ENCODE results near the gene ZNF771. TPM values are rescaled to one million over a fixed set of nuclear protein-coding genes. Genes with fewer than 3 reads are reported as not detected.

Gene ZNF771
- total RNA-seq, 6 donors from 2014 or later = 5.2 to 12.3 (median 7.2) TPM

DNA sequence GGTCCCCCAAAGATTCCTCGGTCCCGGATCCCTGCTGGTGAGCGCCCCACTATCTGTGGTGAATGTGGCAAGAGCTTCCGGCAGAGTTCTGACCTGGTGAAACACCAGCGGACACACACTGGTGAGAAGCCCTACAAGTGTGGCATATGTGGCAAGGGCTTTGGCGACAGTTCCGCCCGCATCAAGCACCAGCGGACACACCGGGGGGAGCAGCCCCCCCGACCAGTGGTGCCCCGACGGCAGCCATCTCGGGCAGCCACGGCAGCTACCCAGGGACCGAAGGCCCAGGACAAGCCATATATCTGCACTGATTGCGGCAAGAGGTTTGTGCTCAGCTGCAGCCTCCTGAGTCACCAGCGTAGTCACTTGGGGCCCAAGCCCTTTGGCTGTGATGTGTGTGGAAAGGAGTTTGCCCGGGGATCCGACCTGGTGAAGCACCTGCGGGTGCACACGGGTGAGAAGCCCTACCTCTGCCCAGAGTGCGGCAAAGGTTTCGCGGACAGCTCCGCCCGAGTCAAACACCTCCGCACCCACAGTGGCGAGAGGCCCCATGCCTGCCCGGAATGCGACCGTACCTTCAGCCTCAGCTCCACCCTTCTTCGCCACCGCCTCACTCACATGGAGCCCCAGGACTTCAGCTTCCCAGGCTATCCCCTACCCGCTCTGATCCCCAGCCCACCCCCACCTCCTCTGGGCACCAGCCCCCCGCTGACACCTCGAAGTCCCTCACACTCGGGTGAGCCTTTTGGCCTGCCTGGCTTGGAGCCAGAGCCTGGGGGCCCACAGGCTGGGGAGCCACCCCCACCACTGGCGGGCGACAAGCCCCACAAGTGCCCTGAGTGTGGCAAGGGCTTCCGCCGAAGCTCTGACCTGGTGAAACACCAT lies 9.4 kb upstream of the ZNF771 start:
- H3K27me3 ChIP-seq = no peaks in the 10 kb centered on the region
- WGBS, 2 donors = 89 to 91% methylated on average over 9 to 33 of the region's 42 CpGs
- ATAC-seq (ENCODE audit: low FRiP score in 2 of 2) (no peak), DNase-seq (peak in 1 of 2 donors; percentile 73)
- no peaks in the 10 kb centered on the region for H3K9me3 ChIP-seq
- TF ChIP-seq, protein P1, sequence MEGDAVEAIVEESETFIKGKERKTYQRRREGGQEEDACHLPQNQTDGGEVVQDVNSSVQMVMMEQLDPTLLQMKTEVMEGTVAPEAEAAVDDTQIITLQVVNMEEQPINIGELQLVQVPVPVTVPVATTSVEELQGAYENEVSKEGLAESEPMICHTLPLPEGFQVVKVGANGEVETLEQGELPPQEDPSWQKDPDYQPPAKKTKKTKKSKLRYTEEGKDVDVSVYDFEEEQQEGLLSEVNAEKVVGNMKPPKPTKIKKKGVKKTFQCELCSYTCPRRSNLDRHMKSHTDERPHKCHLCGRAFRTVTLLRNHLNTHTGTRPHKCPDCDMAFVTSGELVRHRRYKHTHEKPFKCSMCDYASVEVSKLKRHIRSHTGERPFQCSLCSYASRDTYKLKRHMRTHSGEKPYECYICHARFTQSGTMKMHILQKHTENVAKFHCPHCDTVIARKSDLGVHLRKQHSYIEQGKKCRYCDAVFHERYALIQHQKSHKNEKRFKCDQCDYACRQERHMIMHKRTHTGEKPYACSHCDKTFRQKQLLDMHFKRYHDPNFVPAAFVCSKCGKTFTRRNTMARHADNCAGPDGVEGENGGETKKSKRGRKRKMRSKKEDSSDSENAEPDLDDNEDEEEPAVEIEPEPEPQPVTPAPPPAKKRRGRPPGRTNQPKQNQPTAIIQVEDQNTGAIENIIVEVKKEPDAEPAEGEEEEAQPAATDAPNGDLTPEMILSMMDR (IDR thresholded peaks at IDR 0.05) = no peak
- TF ChIP-seq POLR2AphosphoS5 (IDR thresholded peaks at IDR 0.05) (no peak), EP300 (IDR thresholded peaks at IDR 0.05) (no peak), POLR2A (IDR thresholded peaks at IDR 0.05) (no peak)
- H3K27ac ChIP-seq = no peak overlapping the region
- H3K4me1 ChIP-seq = peaks cover 17 to 56% (median 22%) of the 10 kb centered on the region in 4 donors
- H3K4me3 ChIP-seq = no peak overlapping the region
- H3K36me3 ChIP-seq = peaks cover 0 to 18% (median 10%) of the 10 kb centered on the region in 4 donors

DNA sequence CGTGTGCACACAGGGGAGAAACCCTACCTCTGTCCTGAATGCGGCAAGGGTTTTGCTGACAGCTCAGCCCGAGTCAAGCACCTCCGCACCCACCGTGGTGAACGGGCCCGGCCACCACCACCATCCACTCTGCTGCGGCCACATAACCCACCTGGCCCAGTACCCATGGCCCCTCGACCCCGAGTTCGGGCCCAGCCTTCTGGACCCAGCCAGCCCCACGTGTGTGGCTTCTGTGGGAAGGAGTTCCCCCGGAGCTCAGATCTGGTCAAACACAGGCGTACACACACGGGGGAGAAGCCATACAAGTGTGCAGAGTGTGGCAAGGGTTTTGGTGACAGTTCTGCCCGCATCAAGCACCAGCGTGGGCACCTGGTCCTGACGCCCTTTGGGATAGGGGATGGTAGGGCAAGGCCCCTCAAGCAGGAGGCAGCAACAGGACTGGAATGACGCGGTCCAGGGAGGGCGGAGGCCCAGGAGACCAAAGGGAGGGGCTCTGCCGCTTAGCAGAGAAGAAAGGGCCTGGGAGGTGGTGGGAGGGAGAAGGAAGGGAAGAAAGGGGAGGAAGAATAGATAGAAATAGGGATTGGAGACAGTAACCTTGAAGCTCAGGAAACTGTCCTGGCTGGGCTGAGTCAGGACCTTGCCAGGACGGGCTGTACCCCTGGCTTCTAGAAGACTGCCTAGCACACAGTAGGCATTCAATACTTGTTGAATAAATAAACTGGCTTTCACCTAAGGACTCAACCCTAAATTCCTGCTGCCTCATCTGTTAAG lies 8.6 kb upstream of the ZNF771 start:
- Histone ChIP-seq H3K27ac (peak overlapping the region in 2 of 4 donors; percentile 79 to 88), H3K4me1 (peaks cover 17 to 56% (median 22%) of the 10 kb centered on the region in 4 donors), H3K27me3 (no peaks in the 10 kb centered on the region), H3K9me3 (no peaks in the 10 kb centered on the region), H3K4me3 (no peak overlapping the region), H3K36me3 (peaks cover 0 to 18% (median 10%) of the 10 kb centered on the region in 4 donors)
- TF ChIP-seq POLR2AphosphoS5 (IDR thresholded peaks at IDR 0.05) (no peak), POLR2A (IDR thresholded peaks at IDR 0.05) (no peak), EP300 (IDR thresholded peaks at IDR 0.05) (no peak)
- TF ChIP-seq, protein P1 (IDR thresholded peaks at IDR 0.05) = no peak
- DNase-seq (peak in 1 of 2 donors; percentile 55), ATAC-seq (ENCODE audit: low FRiP score in 2 of 2) (no peak)
- WGBS, 2 donors = 84 to 90% methylated on average over 13 to 23 of the region's 23 CpGs

DNA sequence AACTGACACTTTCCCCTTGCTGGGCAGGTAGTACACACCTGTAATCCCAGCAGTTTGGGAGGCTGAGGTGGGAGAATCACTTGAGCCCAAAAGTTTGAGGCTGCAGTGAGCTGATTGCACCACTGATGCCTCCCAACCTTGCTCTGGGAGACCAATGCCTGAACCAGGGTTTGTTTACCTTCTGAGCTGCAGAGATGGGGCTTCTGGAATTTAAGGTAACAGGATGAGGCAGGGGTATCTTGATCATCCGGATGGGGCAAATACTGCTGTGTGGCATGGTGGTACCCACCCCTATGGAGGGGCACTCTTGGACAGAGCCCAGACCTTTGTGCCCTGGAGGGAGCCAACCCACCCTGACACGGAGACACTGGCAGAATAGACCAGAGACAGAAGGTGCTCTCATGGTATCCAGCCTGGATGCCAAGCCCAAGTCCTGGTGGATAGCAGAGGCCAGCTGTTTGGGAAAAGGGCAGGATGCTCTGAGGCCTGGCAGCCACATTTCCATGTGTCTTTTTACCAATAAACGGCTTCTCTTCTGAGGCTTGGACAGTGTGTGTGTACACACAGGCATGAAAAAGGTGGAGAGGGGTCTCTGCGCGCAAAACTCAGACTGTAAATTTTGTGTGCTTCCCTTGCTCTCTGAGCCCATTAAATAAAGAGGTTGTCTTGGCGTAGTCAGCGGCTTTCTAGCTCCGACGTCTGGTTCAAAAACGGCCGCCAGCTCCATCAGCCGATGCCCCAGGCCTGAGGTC lies 7.8 kb upstream of the ZNF771 start:
- ATAC-seq (ENCODE audit: low FRiP score in 2 of 2) = no peak

More for the DNA sequence above, 7.8 kb upstream of the ZNF771 start:
- H3K36me3 ChIP-seq = peaks cover 0 to 18% (median 10%) of the 10 kb centered on the region in 4 donors
- H3K4me1 ChIP-seq = peaks cover 13 to 51% (median 19%) of the 10 kb centered on the region in 4 donors
- peak overlapping the region; percentile 65 to 88 (median 74) for H3K27ac ChIP-seq
- H3K9me3 ChIP-seq = no peaks in the 10 kb centered on the region
- no peak for TF ChIP-seq POLR2A (IDR thresholded peaks at IDR 0.05)
- TF ChIP-seq POLR2AphosphoS5 (IDR thresholded peaks at IDR 0.05) = no peak
- no peak for TF ChIP-seq EP300 (IDR thresholded peaks at IDR 0.05)
- TF ChIP-seq, protein P1 (IDR thresholded peaks at IDR 0.05) = no peak
- peak overlapping the region; percentile 20 to 77 (median 66) for H3K4me3 ChIP-seq
- no peaks in the 10 kb centered on the region for H3K27me3 ChIP-seq
- WGBS, 2 donors = 19 to 37% methylated on average over 4 to 12 of the region's 12 CpGs
- no peak for DNase-seq
